Activated T-helper 1 cell treated with anti-CD3 and anti-CD28 coated beads, Interleukin-2, amount 50 U/mL, for 16 hours (primary cell): ENCODE results near the gene KIRREL2.

Experiments used
- DNase-seq, 2 donors: peaks; one replicate each; pipeline ENCODE4 v3.0.0-alpha.2; 2020; ENCODE audit warnings: low read depth in 1 of 2, low spot score in 1 of 2

Gene KIRREL2

DNA sequence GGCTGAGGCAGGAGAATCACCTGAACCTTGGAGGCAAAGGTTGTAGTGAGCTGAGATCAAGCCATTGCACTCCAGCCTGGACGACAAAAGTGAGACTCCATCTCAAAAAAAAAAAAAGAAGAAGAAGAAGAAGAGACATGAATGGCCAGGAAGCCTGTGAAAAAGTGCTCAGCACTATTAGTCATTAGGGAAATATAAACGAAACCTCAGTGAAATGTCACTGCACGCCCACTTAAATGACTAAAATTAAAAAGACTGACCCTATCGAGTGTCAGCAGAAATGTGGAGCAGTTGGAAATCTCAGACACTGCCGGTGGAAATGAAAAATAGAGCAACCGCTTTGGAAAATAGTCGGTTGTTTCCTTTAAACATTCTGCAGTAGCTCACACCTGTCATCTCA lies 56.9 kb downstream of the KIRREL2 start:
- DNase-seq, result no peak

DNA sequence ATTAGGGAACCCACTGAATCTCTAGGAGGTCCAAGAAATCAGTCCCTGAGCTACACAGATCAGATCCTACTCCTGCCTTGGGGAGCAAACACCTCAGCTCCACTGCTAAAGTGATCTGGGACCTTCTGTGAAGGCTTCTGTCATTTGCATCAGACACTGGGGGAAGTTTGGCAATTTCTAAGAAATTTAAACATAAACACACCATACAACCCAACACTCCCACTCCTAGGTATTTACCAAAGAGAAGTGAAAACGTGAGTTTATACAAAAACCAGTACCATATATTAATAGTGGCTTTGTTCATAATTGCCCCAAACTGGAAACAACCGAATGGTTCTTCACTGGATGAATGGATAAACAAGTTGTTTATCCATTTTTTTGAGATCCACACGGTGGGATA lies 58.7 kb downstream of the KIRREL2 start:
- no peak for DNase-seq
